Right lobe of liver (tissue), 6 donors: Measurements from ENCODE around the gene TPBG. TPM values are rescaled to one million over a fixed set of nuclear protein-coding genes. Genes with fewer than 3 reads are reported as not detected.

Experiments used
- ATAC-seq, 4 donors: fragments of 200-7000 bp; cut with Tn5 transposase; one replicate each; pipeline ENCODE4 v1.9.1; 2020; ENCODE audit warnings: mild to moderate bottlenecking in 4 of 4, moderate library complexity in 4 of 4
- DNase-seq, 3 donors: peaks; one replicate each; pipeline ENCODE4 v3.0.0-alpha.2; 2020
- H3K27ac ChIP-seq, 3 donors: fragments of 200-600 bp; one replicate each; pipeline ENCODE4 v1.8.0; 2022
- H3K27me3 ChIP-seq, 2 donors: fragments of 200-600 bp; one replicate each; pipeline ENCODE4 v1.8.0; 2022
- H3K36me3 ChIP-seq, 4 donors: fragments of 200-600 bp; sonication (generic) in 1 of 4; one replicate each; pipeline versions ENCODE4 v1.5.1 to v1.8.0; 2017 to 2022; ENCODE audit warnings: control low read depth in 1 of 4
- H3K4me1 ChIP-seq, 4 donors: fragments of 200-600 bp; sonication (generic) in 1 of 4; one replicate each; pipeline versions ENCODE4 v1.5.1 to v1.8.0; 2017 to 2022; ENCODE audit warnings: control low read depth in 1 of 4
- H3K4me3 ChIP-seq, 3 donors: fragments of 200-600 bp; one replicate each; pipeline ENCODE4 v1.8.0; 2022
- H3K9me3 ChIP-seq, 4 donors: fragments of 200-600 bp; sonication (generic) in 1 of 4; one replicate each; pipeline versions ENCODE4 v1.5.1 to v1.8.0; 2017 to 2022; ENCODE audit warnings: control low read depth in 1 of 4
- POLR2A ChIP-seq: fragments of 450-650 bp; IDR thresholded peaks from one replicate; pipeline ENCODE4 v1.6.1; 2017; ENCODE audit warnings: antibody characterized with exemption, mild to moderate bottlenecking
- WGBS: methylation state at CpG from one replicate; pipeline ENCODE4 v1.1.6; 2018; ENCODE audit warnings: low coverage, low lambda C conversion rate; ENCODE audit not compliant: insufficient coverage; ENCODE audit errors: missing lambda C conversion rate; 5-methylcytosine and 5-hydroxymethylcytosine counted together
- intact Hi-C, 2 donors: fragments of 100-400 bp; cut with DNase I; formaldehyde crosslinking; loops; one replicate each; pipeline versions ENCODE4 v1.11.2 to v1.14.1; 2022
- total RNA-seq, 6 experiments: library from RNA; depleted of rRNA in 2 of 6; stranded (reverse); fragments of >200 nt in 2 of 6; fragmentation: NEBNext Ultra II Directional in 3 of 6; extraction: Animal tissue kit (Norgen Biotek cat#: 25700) in 3 of 6; gene quantifications; one replicate each; pipeline versions ENCODE4 v1.1.0 to v1.2.4, GENCODE V29; 2016 to 2023
- TF ChIP-seq, protein P1 (sequence below), 4 donors: fragments of 200-600 bp in 3 of 4; fragments of 450-650 bp in 1 of 4; IDR thresholded peaks; one replicate each; pipeline versions ENCODE4 v1.5.1 to v1.8.0; 2016 to 2022; ENCODE audit warnings: antibody characterized with exemption in 4 of 4, mild to moderate bottlenecking in 2 of 4
- donor health status: DM: no; HTN: yes; CAD: no.
- donor health status: DM: no; HTN: no; CAD: no.
- donor health status: DM: no; HTN: no; CAD: no.
- donor health status: DM: no; HTN: yes; CAD: no.
- donor health status: DM: no; HTN: yes; CAD: no.

TPBG gene
- total RNA-seq, 6 experiments from 2014 or later = 0.42 to 1.4 (median 0.99) TPM

- H3K27ac ChIP-seq = no peak overlapping the region
- no peaks in the 10 kb centered on the region for H3K4me1 ChIP-seq
- intact Hi-C loops = no loop called here
- H3K27me3 ChIP-seq = no peaks in the 10 kb centered on the region
- no peaks in the 10 kb centered on the region for H3K36me3 ChIP-seq
- DNase-seq = no peak
- TF ChIP-seq, protein P1, sequence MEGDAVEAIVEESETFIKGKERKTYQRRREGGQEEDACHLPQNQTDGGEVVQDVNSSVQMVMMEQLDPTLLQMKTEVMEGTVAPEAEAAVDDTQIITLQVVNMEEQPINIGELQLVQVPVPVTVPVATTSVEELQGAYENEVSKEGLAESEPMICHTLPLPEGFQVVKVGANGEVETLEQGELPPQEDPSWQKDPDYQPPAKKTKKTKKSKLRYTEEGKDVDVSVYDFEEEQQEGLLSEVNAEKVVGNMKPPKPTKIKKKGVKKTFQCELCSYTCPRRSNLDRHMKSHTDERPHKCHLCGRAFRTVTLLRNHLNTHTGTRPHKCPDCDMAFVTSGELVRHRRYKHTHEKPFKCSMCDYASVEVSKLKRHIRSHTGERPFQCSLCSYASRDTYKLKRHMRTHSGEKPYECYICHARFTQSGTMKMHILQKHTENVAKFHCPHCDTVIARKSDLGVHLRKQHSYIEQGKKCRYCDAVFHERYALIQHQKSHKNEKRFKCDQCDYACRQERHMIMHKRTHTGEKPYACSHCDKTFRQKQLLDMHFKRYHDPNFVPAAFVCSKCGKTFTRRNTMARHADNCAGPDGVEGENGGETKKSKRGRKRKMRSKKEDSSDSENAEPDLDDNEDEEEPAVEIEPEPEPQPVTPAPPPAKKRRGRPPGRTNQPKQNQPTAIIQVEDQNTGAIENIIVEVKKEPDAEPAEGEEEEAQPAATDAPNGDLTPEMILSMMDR (IDR thresholded peaks at IDR 0.05) = no peak
- no peak for TF ChIP-seq POLR2A
- ATAC-seq = no peak
- no peaks in the 10 kb centered on the region for H3K9me3 ChIP-seq
- no peak overlapping the region for H3K4me3 ChIP-seq
- WGBS = 64% methylated on average over 2 of the region's 3 CpGs
Observed at GRCh38 chr6:82370788-82371187, 7.2 kb downstream of the TPBG start.

DNA sequence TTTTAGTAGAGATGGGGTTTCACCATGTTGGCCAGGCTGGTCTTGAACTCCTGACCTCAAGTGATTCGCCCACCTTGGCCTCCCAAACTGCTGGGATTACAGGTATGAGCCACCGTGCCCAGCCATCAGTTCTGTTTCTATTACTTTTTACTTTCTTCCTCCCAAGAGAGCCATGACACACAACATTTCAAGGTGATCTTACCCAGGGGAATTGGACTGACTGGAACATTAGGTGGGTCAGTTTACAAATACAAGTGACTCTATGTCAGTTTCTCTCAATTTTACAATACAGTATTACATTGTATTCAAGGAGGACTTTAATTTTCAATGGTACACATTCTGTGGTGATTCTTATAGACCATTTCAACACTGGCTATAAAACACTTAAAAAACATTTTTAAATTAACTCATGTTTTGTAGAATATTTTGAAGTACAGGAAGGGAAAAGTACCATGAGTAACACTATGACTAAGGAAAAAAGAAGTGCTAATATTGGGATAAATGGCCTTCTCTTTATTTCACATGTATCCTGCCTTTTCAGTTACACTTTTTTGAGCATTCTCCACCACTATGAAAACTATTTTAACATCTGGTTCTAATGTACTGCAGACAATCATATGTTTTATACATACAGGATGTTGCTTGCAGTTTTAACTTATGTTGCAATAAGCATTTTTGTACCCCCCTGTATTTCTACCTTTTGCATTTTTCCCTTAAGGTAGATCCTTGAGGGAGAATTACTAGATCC lies 8.4 kb downstream of the TPBG start:
- no peaks in the 10 kb centered on the region for H3K36me3 ChIP-seq
- no peaks in the 10 kb centered on the region for H3K4me1 ChIP-seq
- intact Hi-C loops = no loop called here
- WGBS = 83% methylated on average over 2 of the region's 2 CpGs
- TF ChIP-seq, protein P1 (IDR thresholded peaks at IDR 0.05) = no peak
- no peak for TF ChIP-seq POLR2A
- H3K4me3 ChIP-seq = no peak overlapping the region
- ATAC-seq = no peak
- H3K27me3 ChIP-seq = no peaks in the 10 kb centered on the region
- no peak overlapping the region for H3K27ac ChIP-seq
- DNase-seq = no peak
- H3K9me3 ChIP-seq = no peaks in the 10 kb centered on the region

DNA sequence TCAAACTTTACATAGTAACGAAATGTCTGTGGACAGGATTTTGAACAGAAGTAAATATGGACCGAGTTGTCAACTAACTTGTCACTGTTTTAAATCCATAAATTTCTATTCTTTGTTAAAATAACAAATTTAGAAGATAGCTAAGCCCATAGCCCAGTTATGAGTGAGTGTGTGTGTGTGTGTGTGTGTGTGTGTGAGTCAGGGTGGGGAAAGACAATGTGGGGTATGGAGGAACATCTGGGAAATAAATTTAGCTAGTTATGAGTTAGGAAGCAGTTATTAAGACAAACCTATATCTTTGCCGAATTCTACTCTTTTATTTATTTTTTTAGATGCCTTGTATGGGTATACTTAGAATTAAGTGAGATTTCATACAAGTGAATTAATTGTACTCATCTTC lies 9.0 kb downstream of the TPBG start:
- H3K36me3 ChIP-seq = no peaks in the 10 kb centered on the region
- H3K27ac ChIP-seq = no peak overlapping the region
- H3K4me1 ChIP-seq = no peaks in the 10 kb centered on the region
- H3K4me3 ChIP-seq = no peak overlapping the region
- H3K9me3 ChIP-seq = no peaks in the 10 kb centered on the region
- WGBS = 58% methylated on average over 3 of the region's 3 CpGs
- ATAC-seq (no peak), DNase-seq (no peak)
- TF ChIP-seq POLR2A = no peak
- TF ChIP-seq, protein P1 (IDR thresholded peaks at IDR 0.05) = no peak
- intact Hi-C loops = no loop called here
- H3K27me3 ChIP-seq = no peaks in the 10 kb centered on the region

- H3K4me1 ChIP-seq = no peaks in the 10 kb centered on the region
- H3K36me3 ChIP-seq = no peaks in the 10 kb centered on the region
- no peaks in the 10 kb centered on the region for H3K9me3 ChIP-seq
- TF ChIP-seq POLR2A = no peak
- TF ChIP-seq, protein P1 (IDR thresholded peaks at IDR 0.05) = no peak
- ATAC-seq (no peak), DNase-seq (no peak)
- no peaks in the 10 kb centered on the region for H3K27me3 ChIP-seq
- no peak overlapping the region for H3K27ac ChIP-seq
- intact Hi-C loops = no loop called here
- no peak overlapping the region for H3K4me3 ChIP-seq
Observed at GRCh38 chr6:82374516-82374915, 10.9 kb downstream of the TPBG start.

DNA sequence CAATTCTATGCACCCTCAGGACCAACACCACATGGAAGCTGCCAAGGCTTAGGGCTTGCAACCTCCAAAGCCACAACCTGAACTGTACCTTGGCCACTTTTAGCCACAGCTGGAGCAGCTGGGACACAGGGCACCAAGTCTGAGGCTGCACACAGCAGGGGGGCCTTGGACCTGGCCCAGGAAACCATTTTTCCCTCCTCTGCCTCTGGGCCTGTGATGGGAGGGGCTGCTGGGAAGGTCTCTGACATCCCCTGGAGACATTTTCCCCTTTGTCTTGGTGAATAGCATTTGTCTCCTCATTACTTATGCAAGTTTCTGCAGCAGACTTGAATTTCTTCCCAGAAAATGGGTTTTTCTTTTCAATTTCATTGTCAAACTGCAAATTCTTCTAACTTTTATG lies 13.0 kb downstream of the TPBG start:
- Histone ChIP-seq H3K9me3 (no peaks in the 10 kb centered on the region), H3K27me3 (no peaks in the 10 kb centered on the region), H3K4me1 (no peaks in the 10 kb centered on the region), H3K27ac (no peak overlapping the region), H3K4me3 (no peak overlapping the region), H3K36me3 (no peaks in the 10 kb centered on the region)
- DNase-seq (no peak), ATAC-seq (no peak)
- no peak for TF ChIP-seq POLR2A
- TF ChIP-seq, protein P1 (IDR thresholded peaks at IDR 0.05) = no peak
- intact Hi-C loops = no loop called here
